Lung (tissue), 12 donors: ENCODE measurements around the gene ERP44. TPM values are rescaled to one million over a fixed set of nuclear protein-coding genes. Genes with fewer than 3 reads are reported as not detected.

Source experiments
- ATAC-seq: fragments of 200-7000 bp; cut with Tn5 transposase; one replicate; pipeline ENCODE4 v1.9.1; 2020; ENCODE audit warnings: moderate number of reproducible peaks; ENCODE audit not compliant: insufficient read depth, low FRiP score
- DNase-seq, 3 donors: peaks; one replicate each; pipeline ENCODE4 v3.0.0-alpha.2; 2013 to 2017
- H3K27ac ChIP-seq, 2 donors: one replicate each; pipeline ENCODE4 v1.5.1; 2013; ENCODE audit warnings: mild to moderate bottlenecking in 2 of 2, moderate library complexity in 2 of 2, control low read depth in 1 of 2, inconsistent platforms in 1 of 2, low read depth in 1 of 2, low read length in 1 of 2
- H3K27me3 ChIP-seq, 3 donors: one replicate each; pipeline ENCODE4 v1.5.1; 2013; ENCODE audit warnings: low read length in 2 of 3; ENCODE audit not compliant: control insufficient read depth in 3 of 3, insufficient read depth in 3 of 3
- H3K36me3 ChIP-seq, 4 donors: one replicate each; pipeline ENCODE4 v1.5.1; 2013; ENCODE audit warnings: low read length in 4 of 4, mild to moderate bottlenecking in 1 of 4, moderate library complexity in 1 of 4; ENCODE audit not compliant: control insufficient read depth in 4 of 4, insufficient read depth in 4 of 4
- H3K4me1 ChIP-seq, 5 donors: one replicate each; pipeline ENCODE4 v1.5.1; 2013; ENCODE audit warnings: low read length in 5 of 5, mild to moderate bottlenecking in 2 of 5, moderate library complexity in 1 of 5; ENCODE audit not compliant: control insufficient read depth in 5 of 5, insufficient read depth in 5 of 5
- H3K4me3 ChIP-seq: one replicate; pipeline ENCODE4 v1.5.1; 2013; ENCODE audit warnings: mild to moderate bottlenecking, control low read depth, moderate library complexity
- H3K9ac ChIP-seq, 2 donors: one replicate each; pipeline ENCODE4 v1.5.1; 2013; ENCODE audit warnings: low read length in 2 of 2, control low read depth in 1 of 2; ENCODE audit not compliant: insufficient read depth in 1 of 2
- H3K9me3 ChIP-seq, 4 donors: one replicate each; pipeline ENCODE4 v1.5.1; 2013; ENCODE audit warnings: low read length in 3 of 4, mild to moderate bottlenecking in 1 of 4, moderate library complexity in 1 of 4; ENCODE audit not compliant: control insufficient read depth in 4 of 4, insufficient read depth in 3 of 4
- CTCF ChIP-seq: IDR thresholded peaks from 2 replicates; pipeline ENCODE4 v1.5.1; 2012; ENCODE audit warnings: mild to moderate bottlenecking; ENCODE audit errors: control extremely low read depth, extremely low read depth
- WGBS, 2 donors: extraction: QIAGEN DNeasy Blood & Tissue Kit; methylation state at CpG; one replicate each; pipeline ENCODE4 v1.1.7; 2013; 5-methylcytosine and 5-hydroxymethylcytosine counted together
- polyA plus RNA-seq, 2 donors: library from polyadenylated mRNA; stranded (reverse); fragments of 200-250 nt; gene quantifications; one replicate each; pipeline ENCODE4 v1.2.1, GENCODE V29; 2013
- total RNA-seq, 2 donors: library from RNA; depleted of rRNA in 1 of 2; stranded (reverse); fragments of >200 nt in 1 of 2; gene quantifications; one replicate each; pipeline ENCODE4 v1.2.1, GENCODE V29; 2014 to 2021
- donor health status: control.
- donor health status: control.
- donor health status: Bipolar disorder and iron deficiency.
- donor health status: healthy.
- donor health status: DM: yes; HTN: yes; CAD: no.

The ERP44 gene
- total and polyA plus RNA-seq, 4 donors = 22.6 to 27.6 (median 27.0) TPM

- DNase-seq = no peak
- Histone ChIP-seq H3K27ac (no peak overlapping the region), H3K4me1 (no peaks in the 10 kb centered on the region), H3K4me3 (no peak overlapping the region), H3K36me3 (peaks cover 9 to 32% (median 29%) of the 10 kb centered on the region in 4 donors), H3K27me3 (no peaks in the 10 kb centered on the region), H3K9me3 (no peaks in the 10 kb centered on the region), H3K9ac (peak overlapping the region in 1 of 2 donors; percentile 1)
- no peak for ATAC-seq
- no peak for TF ChIP-seq CTCF
- WGBS, 2 donors = 95 to 97% methylated on average over 2 of the region's 2 CpGs
Measured at GRCh38 chr9:99966001-99966400, 132.8 kb downstream of the ERP44 start.

GRCh38 chr9:99964336-99964735 lies 134.5 kb downstream of the ERP44 start:
- DNase-seq (no peak), ATAC-seq (no peak)
- 96 to 98% methylated on average over 1 of the region's 1 CpG for WGBS, 2 donors
- Histone ChIP-seq H3K27me3 (no peaks in the 10 kb centered on the region), H3K4me1 (no peaks in the 10 kb centered on the region), H3K27ac (no peak overlapping the region), H3K9me3 (no peaks in the 10 kb centered on the region), H3K9ac (no peak overlapping the region), H3K36me3 (peaks cover 11 to 25% (median 23%) of the 10 kb centered on the region in 4 donors), H3K4me3 (no peak overlapping the region)
- no peak for TF ChIP-seq CTCF

DNA sequence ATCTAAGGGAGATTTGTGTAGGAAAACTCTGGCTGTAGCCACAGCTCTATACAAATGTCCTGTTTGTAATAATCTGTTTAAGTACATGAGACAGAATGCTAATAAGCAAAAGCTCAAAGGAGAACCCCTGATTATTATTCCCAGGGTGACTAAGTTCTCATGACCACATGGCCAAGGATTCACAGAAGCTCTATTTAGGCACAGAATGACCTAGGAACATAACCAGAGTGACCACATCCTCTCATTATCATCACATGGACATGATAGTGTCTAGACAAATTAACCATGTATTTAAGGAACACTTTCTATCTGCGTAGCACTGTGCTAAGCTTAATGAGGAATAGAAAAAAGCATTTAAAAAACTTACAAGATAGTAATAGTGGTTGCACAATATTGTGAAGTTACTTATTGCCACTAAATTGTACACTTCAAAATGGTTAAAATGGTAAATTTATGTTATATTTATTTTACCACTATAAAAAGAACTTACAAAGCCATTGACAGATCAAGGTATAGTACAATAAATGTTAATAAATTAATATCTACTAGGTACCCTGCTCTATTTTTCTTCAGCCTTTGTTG lies 136.0 kb downstream of the ERP44 start:
- no peaks in the 10 kb centered on the region for H3K9me3 ChIP-seq
- no peak overlapping the region for H3K9ac ChIP-seq
- ATAC-seq (no peak), DNase-seq (no peak)
- 91 to 97% methylated on average over 1 of the region's 1 CpG for WGBS, 2 donors
- H3K4me3 ChIP-seq = no peak overlapping the region
- H3K27me3 ChIP-seq = no peaks in the 10 kb centered on the region
- no peak overlapping the region for H3K27ac ChIP-seq
- TF ChIP-seq CTCF = no peak
- peaks cover 6 to 16% (median 13%) of the 10 kb centered on the region in 4 donors for H3K36me3 ChIP-seq
- H3K4me1 ChIP-seq = no peaks in the 10 kb centered on the region

DNA sequence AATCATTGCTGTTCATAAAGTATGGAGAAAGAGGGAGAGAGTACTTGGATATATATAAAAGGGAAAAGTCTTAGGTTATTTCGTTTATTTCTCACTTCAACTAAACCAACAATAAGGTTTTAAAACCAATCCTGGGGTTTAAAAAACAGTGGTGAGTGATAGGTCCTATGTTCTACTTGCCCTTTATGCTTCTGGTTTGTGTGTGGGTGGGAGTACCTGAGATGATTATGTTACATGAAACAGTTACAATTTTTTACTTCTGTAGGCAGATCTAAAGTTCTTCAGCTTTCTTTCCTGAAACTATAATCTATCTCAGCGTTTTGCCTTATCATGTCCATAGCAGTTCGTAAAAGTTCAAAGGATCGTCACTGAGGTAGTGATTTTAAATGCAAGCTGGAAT lies 143.2 kb downstream of the ERP44 start:
- H3K36me3 ChIP-seq = peaks cover 0 to 9% (median 6%) of the 10 kb centered on the region in 4 donors
- WGBS, 2 donors = 84 to 91% methylated on average over 4 of the region's 4 CpGs
- no peak for ATAC-seq
- peaks cover 0 to 1% (median 0%) of the 10 kb centered on the region in 4 donors for H3K9me3 ChIP-seq
- no peak overlapping the region for H3K4me3 ChIP-seq
- peaks cover 0 to 6% (median 0%) of the 10 kb centered on the region in 5 donors for H3K4me1 ChIP-seq
- no peak for TF ChIP-seq CTCF
- DNase-seq = no peak
- H3K27me3 ChIP-seq = no peaks in the 10 kb centered on the region
- no peak overlapping the region for H3K27ac ChIP-seq
- no peak overlapping the region for H3K9ac ChIP-seq
